Stimulated activated CD4-positive, alpha-beta T cell treated with anti-CD3 and anti-CD28 coated beads, Interleukin-2, amount 100 ng/mL, for 4 hours (primary cell): ENCODE data around the gene NISCH.

Experiments
- DNase-seq: peaks from one replicate; pipeline ENCODE4 v3.0.0-alpha.2; 2020; ENCODE audit warnings: low read depth

Gene NISCH

DNA sequence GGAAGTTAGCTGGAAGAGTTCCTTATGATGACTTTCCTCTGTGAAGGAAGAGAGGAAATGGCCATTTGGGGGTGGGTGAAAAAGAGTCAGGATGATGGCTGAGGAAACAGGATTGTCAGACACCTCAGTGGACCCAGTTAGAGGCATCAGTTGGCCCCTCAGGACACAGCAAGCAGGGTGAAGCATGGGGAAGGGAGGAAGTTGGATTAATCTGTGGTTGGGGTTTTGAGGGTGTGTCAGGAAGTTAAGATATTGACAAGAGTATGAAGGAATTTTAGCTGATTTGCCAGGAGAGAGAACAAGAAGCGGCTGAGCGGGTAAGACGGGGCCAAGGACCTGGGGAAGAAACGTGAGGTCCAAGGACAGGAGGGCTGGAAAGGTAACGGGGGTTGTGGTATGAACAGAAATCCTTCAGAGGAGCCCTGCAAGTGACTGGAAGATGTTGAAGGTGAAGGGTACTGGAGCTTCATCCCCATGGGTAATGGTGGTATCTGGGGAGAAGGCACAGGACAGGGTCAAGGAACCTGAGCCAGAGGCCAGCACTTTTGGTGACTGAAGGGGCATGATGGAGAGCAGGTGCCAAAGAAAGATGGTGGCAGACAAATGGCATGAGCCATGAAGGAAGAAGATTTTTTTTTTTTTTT is 83.7 kb downstream of the NISCH start:
- no peak for DNase-seq

GRCh38 chr3:52541050-52541449 is 85.6 kb downstream of the NISCH start:
- DNase-seq = no peak
